ENCODE results near the gene CSK.

CSK gene

DNA sequence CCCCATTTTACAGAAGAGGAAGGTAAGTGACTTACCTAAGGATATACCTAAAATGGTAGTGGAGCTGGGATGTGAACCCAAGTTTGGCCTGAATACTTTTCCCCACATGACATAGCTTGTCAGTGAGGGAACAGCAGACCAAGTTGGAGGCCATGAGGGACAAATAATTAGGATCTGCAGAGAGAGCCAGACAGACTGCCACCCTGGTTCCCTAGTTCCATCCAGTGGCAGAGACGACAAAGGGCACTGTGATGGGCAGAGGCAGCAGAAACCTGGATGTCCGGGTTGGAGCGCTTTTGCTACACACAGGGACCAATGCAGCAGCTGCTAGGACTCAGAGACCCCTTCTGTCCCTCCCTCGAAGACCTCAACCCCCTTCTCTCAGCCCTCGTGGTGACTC is 45.7 kb downstream of the CSK start:
- no peaks in the 10 kb centered on the region for H3F3A ChIP-seq (ENCODE audit: control insufficient read depth, insufficient read depth)
- H3K36me3 ChIP-seq (ENCODE audit: control insufficient read depth, low read length): no peaks in the 10 kb centered on the region
- no peak overlapping the region for H3K27ac ChIP-seq (ENCODE audit: low read depth, low read length)
- no peak overlapping the region for H3K4me2 ChIP-seq (ENCODE audit: low read length)
- TF ChIP-seq EZH2phosphoT487 (IDR thresholded peaks at IDR 0.05; ENCODE audit: borderline replicate concordance, low read length): no peak
- no peak for TF ChIP-seq CTCF (IDR thresholded peaks at IDR 0.05; ENCODE audit: low read depth, low read length, poor library complexity, severe bottlenecking)
- no peaks in the 10 kb centered on the region for H4K20me1 ChIP-seq (ENCODE audit: control insufficient read depth, insufficient read depth, low read depth, low read length)
- peaks cover 20% of the 10 kb centered on the region for H3K27me3 ChIP-seq (ENCODE audit: control insufficient read depth, low read length)
- H3K4me1 ChIP-seq (ENCODE audit: control insufficient read depth, low read length): peaks cover 11% of the 10 kb centered on the region
- no peak overlapping the region for H3K4me3 ChIP-seq (ENCODE audit: low read length)
- no peaks in the 10 kb centered on the region for H3K79me2 ChIP-seq (ENCODE audit: control insufficient read depth, low read length)
- no peaks in the 10 kb centered on the region for H3K9me2 ChIP-seq (replicated peaks; ENCODE audit: control insufficient read depth, low read length)
- no peaks in the 10 kb centered on the region for H3K9me3 ChIP-seq (ENCODE audit: control insufficient read depth, insufficient read depth, low read length)

DNA sequence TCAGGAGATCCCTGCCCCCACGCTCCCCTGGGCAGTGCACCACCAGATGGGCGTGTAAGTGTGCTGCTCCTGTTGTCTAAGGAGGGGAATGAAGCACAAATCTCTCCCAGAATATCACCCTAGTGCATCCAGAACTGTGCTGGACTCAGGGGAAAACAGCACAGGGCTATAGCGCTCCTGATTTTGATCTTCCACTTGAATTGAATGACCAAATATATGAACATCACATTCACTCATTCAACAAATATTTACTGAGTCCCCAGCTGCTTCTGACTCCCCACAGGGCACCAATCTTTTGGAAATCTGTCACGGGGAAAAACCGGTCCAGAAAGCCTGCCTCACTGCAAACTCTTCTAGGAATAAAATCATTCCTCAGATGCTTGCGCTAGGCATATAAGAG is 47.0 kb downstream of the CSK start:
- no peak for TF ChIP-seq CTCF (IDR thresholded peaks at IDR 0.05; ENCODE audit: low read depth, low read length, poor library complexity, severe bottlenecking)
- no peak for TF ChIP-seq EZH2phosphoT487 (IDR thresholded peaks at IDR 0.05; ENCODE audit: borderline replicate concordance, low read length)
- Histone ChIP-seq H4K20me1 (ENCODE audit: control insufficient read depth, insufficient read depth, low read depth, low read length) (no peaks in the 10 kb centered on the region), H3K4me2 (ENCODE audit: low read length) (no peak overlapping the region), H3K36me3 (ENCODE audit: control insufficient read depth, low read length) (no peaks in the 10 kb centered on the region), H3K9me3 (ENCODE audit: control insufficient read depth, insufficient read depth, low read length) (no peaks in the 10 kb centered on the region), H3K4me1 (ENCODE audit: control insufficient read depth, low read length) (peaks cover 21% of the 10 kb centered on the region), H3K9me2 (replicated peaks; ENCODE audit: control insufficient read depth, low read length) (no peaks in the 10 kb centered on the region), H3K27ac (ENCODE audit: low read depth, low read length) (no peak overlapping the region), H3F3A (ENCODE audit: control insufficient read depth, insufficient read depth) (no peaks in the 10 kb centered on the region), H3K27me3 (ENCODE audit: control insufficient read depth, low read length) (peaks cover 20% of the 10 kb centered on the region), H3K79me2 (ENCODE audit: control insufficient read depth, low read length) (no peaks in the 10 kb centered on the region), H3K4me3 (ENCODE audit: low read length) (no peak overlapping the region)

DNA sequence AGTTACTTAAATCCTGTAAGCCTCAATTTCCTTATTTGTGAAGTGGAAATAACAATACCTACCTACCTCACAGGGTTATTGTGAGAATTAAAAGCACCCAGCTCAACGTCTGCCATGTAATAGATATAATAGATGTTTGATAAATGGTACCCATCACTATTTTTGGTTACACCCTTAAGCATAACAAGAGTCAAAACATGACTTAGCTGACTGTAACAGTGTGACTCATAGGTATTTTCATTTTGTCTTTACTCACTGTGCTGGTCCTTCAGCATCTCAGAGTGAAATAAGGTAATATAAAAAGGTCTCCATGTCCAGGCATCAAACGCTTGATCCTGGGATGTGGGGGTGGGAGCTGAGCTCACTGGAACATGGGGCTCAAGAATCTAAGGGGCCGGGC is 47.6 kb downstream of the CSK start:
- H4K20me1 ChIP-seq (ENCODE audit: control insufficient read depth, insufficient read depth, low read depth, low read length): no peaks in the 10 kb centered on the region
- no peaks in the 10 kb centered on the region for H3K9me2 ChIP-seq (replicated peaks; ENCODE audit: control insufficient read depth, low read length)
- no peaks in the 10 kb centered on the region for H3F3A ChIP-seq (ENCODE audit: control insufficient read depth, insufficient read depth)
- TF ChIP-seq CTCF (IDR thresholded peaks at IDR 0.05; ENCODE audit: low read depth, low read length, poor library complexity, severe bottlenecking) (no peak), EZH2phosphoT487 (IDR thresholded peaks at IDR 0.05; ENCODE audit: borderline replicate concordance, low read length) (no peak)
- no peaks in the 10 kb centered on the region for H3K36me3 ChIP-seq (ENCODE audit: control insufficient read depth, low read length)
- no peak overlapping the region for H3K27ac ChIP-seq (ENCODE audit: low read depth, low read length)
- H3K4me3 ChIP-seq (ENCODE audit: low read length): no peak overlapping the region
- no peak overlapping the region for H3K4me2 ChIP-seq (ENCODE audit: low read length)
- peaks cover 25% of the 10 kb centered on the region for H3K4me1 ChIP-seq (ENCODE audit: control insufficient read depth, low read length)
- no peaks in the 10 kb centered on the region for H3K9me3 ChIP-seq (ENCODE audit: control insufficient read depth, insufficient read depth, low read length)
- peaks cover 20% of the 10 kb centered on the region for H3K27me3 ChIP-seq (ENCODE audit: control insufficient read depth, low read length)
- H3K79me2 ChIP-seq (ENCODE audit: control insufficient read depth, low read length): no peaks in the 10 kb centered on the region

- Histone ChIP-seq H3K9me3 (ENCODE audit: control insufficient read depth, insufficient read depth, low read length) (no peaks in the 10 kb centered on the region), H3K79me2 (ENCODE audit: control insufficient read depth, low read length) (no peaks in the 10 kb centered on the region), H4K20me1 (ENCODE audit: control insufficient read depth, insufficient read depth, low read depth, low read length) (no peaks in the 10 kb centered on the region), H3K27me3 (ENCODE audit: control insufficient read depth, low read length) (peaks cover 19% of the 10 kb centered on the region), H3K36me3 (ENCODE audit: control insufficient read depth, low read length) (no peaks in the 10 kb centered on the region), H3F3A (ENCODE audit: control insufficient read depth, insufficient read depth) (no peaks in the 10 kb centered on the region), H3K9me2 (replicated peaks; ENCODE audit: control insufficient read depth, low read length) (no peaks in the 10 kb centered on the region), H3K27ac (ENCODE audit: low read depth, low read length) (no peak overlapping the region), H3K4me2 (ENCODE audit: low read length) (no peak overlapping the region), H3K4me1 (ENCODE audit: control insufficient read depth, low read length) (peaks cover 25% of the 10 kb centered on the region), H3K4me3 (ENCODE audit: low read length) (no peak overlapping the region)
- TF ChIP-seq CTCF (IDR thresholded peaks at IDR 0.05; ENCODE audit: low read depth, low read length, poor library complexity, severe bottlenecking) (no peak), EZH2phosphoT487 (IDR thresholded peaks at IDR 0.05; ENCODE audit: borderline replicate concordance, low read length) (no peak)
Observed at GRCh38 chr15:74829991-74830390, 48.1 kb downstream of the CSK start.

Measured in DOHH2 (cell line).